ENCODE measurements around the gene INAFM1. TPM values are rescaled to one million over a fixed set of nuclear protein-coding genes. Genes with fewer than 3 reads are reported as not detected.
A peak's percentile ranks its signal among the peaks of the same experiment; 100 is the strongest.

The INAFM1 gene
- total and polyA plus RNA-seq, 9 of the 15 experiments (the other 6 are each of a cell fraction or from before 2014, with no cell fraction given) = 0.71 to 30.9 (median 3.1) TPM

GRCh38 chr19:47227352-47228167 is 47.1 kb upstream of the INAFM1 start (continued):
- TF ChIP-seq ZC3H4 (CRISPR knock-in tag; IDR thresholded peaks at IDR 0.05; ENCODE audit: borderline replicate concordance) = no peak
- TF ChIP-seq SIX5 (IDR thresholded peaks at IDR 0.05; ENCODE audit: borderline replicate concordance in 1 of 2, insufficient read depth in 1 of 2, low read depth in 1 of 2, low read length in 2 of 2) = no peak
- peak; percentile 73 for TF ChIP-seq DPF2 (IDR thresholded peaks at IDR 0.05)
- 0 out of 2 replicates have a peak, but pooled peaks have one; percentile 57 for TF ChIP-seq ZNF609 (CRISPR knock-in tag; IDR thresholded peaks at IDR 0.05; ENCODE audit: borderline replicate concordance)
- no peak for TF ChIP-seq ZZZ3 (IDR thresholded peaks at IDR 0.05)
- TF ChIP-seq EGR1 (conservative IDR thresholded peaks at IDR 0.05) = peak; percentile 96
- TF ChIP-seq ZHX1 (conservative IDR thresholded peaks at IDR 0.05; ENCODE audit: low read length) = no peak; the same call in 1 of the 2 replicates
- TF ChIP-seq NFXL1 (CRISPR knock-in tag; IDR thresholded peaks at IDR 0.05) = no peak
- no peak for TF ChIP-seq TGIF2 (CRISPR knock-in tag; IDR thresholded peaks at IDR 0.05)
- TF ChIP-seq GABPA (tag; conservative IDR thresholded peaks at IDR 0.05; ENCODE audit: low read depth) = peak; percentile 60; the same call in 1 of the 2 replicates
- no peak for TF ChIP-seq SFPQ (IDR thresholded peaks at IDR 0.05; ENCODE audit: low read depth, low read length)
- no peak for TF ChIP-seq SMAD3 (CRISPR knock-in tag; conservative IDR thresholded peaks at IDR 0.05)
- no peak for TF ChIP-seq CHCHD3 (CRISPR knock-in tag; IDR thresholded peaks at IDR 0.05)
- TF ChIP-seq DNMT1 (IDR thresholded peaks at IDR 0.05) = no peak
- TF ChIP-seq PTRF (tag; IDR thresholded peaks at IDR 0.05) = no peak
- no peak for TF ChIP-seq YBX1 (IDR thresholded peaks at IDR 0.05)
- TF ChIP-seq MCM5 (IDR thresholded peaks at IDR 0.05; ENCODE audit: low read depth) = no peak
- no peak for TF ChIP-seq ZNF146 (CRISPR knock-in tag; IDR thresholded peaks at IDR 0.05; ENCODE audit: unreplicated experiment)
- no peak for TF ChIP-seq GATA2 (CRISPR knock-in tag; IDR thresholded peaks at IDR 0.05)

Measured in K562 (cell line).